GM19468 (cell line): ENCODE results near the gene SFRP2.

ENCODE experiments used
- ATAC-seq: cut with Tn5 transposase; IDR thresholded peaks from one replicate; pipeline ENCODE4 v1.9.1; 2021; ENCODE audit warnings: mild to moderate bottlenecking, moderate library complexity, moderate number of reproducible peaks; ENCODE audit not compliant: unreplicated experiment; ENCODE audit errors: extremely low read depth

The SFRP2 gene

DNA sequence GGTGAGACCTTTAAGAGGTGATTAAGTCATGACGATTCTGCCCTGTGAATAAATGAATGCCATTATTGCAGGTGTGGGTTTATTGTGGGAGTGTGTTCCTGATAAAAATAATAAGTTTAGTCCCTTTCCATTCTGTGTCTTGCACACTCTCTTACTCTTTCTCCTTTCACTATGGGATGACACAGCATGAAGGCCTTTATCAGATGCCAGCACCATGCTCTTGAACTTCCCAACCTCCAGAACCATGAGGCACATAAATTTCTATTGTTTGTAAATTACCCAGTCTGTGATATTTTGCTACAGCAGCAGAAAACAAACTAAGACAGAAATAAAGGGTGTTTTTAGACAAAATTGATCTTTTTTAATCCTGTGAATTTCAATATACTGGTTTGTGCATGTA, 10.5 kb downstream of the SFRP2 start:
- no peak for ATAC-seq

DNA sequence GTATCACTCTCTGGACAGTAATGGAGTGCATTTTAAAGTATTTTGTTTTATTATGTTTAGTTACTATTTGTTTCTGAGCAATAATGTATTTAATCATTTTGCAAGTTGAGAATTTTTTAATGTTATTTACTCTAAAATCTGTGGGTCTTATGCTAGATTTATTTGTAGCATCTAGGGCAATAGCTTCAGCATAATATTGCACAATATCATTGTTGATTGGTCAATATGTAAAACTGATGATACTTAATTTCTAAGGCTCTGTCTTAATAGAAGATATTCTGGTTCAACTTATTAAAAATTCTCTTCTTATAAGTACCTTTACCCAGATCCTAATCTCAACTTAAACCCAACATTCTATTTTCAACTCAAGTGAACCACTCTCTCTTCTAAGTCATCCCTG, 11.5 kb downstream of the SFRP2 start:
- ATAC-seq: no peak

DNA sequence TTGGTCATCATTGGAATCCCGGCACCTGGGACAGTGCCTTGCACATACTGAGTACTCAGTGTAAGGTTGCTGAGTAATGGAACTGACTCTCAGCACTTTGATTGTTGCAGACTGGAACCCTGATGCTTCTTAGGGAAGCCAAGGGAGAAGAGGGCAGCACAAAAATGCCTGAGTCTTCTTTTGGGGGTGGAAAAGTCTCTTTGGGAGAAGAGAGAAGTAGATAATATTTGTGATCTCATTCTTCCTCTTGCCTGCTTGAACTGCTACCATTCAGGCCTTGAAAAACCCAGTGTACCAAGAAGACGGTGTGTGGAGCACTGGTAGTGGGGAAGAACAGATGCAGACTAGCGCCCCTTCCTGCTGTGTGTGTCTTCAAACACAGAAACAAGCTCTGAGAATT, 12.3 kb downstream of the SFRP2 start:
- no peak for ATAC-seq

DNA sequence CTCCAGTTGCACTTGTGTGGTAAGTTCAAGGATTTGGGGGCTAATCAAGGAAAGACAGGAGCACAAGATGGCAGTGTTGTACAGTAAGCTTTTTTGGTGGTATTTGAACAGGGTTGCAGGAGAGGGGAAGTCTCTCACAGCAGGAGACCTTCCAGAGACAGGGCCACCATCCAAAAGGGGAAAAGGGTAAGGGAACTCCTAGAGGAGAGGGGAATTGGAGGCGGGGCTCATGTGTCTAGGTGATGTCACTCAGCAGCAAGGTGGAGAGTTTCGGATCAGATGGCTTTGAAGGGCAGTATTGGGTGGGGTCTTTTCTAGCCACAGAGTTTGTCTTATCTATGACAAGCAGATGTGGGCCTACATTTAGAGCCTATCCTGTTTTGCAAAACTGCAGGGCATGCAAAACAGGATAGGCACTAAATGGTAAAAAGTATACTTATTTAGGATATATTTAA, 15.6 kb downstream of the SFRP2 start:
- ATAC-seq: no peak

DNA sequence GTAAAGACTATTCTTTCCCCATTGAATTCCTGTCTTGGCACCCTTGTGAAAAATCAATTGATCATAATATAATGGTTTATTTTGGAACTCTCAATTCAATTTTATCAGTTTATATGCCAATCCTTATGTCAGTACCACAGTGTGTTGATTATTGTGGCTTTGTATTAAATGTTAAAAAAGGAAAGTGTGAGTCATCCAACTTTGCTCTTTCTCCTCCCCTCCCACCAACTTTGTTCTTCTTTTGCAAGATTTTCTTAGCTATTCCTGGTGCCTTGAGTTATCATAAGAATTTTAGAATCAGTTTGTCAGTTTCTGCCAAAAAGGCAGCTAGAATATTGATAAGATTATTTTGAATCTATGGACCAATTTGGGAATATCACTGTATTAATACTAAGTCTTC, 17.8 kb downstream of the SFRP2 start:
- ATAC-seq: no peak

DNA sequence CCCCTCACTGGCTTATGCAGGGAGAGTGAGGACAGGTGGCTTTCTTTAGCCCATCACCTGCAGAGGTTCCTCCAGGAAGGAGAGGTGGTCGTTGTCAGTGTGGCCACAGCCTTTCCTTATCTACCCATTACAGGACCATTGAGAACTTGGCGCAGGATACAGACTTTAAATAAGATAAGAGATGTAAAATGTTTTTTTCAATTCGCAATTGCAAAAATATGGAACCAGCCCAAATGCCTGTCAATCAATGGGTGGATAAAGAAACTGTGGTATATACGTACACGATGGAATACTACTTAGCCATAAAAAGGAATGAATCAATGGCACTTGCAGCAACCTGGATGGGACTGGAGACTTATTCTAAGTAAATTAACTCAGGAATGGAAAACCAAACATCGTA, 22.1 kb downstream of the SFRP2 start:
- ATAC-seq: no peak

DNA sequence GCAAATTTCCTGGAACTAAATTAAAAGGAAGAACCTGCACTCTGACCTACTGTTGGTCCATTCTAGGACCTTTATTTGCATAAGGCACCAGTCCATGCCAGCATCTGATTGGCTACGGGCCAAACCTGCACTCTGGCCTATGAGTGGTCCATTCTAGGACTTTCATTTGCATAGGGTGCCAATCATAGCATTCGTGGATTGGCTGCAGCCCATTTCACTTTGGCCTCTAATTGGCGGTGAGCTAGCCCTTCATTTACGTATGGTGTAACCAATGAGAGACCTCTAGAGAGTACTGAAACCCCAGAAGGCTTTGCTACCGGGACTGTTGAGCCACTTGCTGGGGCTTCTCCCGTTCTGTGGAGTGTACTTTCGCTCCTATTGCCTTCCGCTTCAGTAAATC, 23.0 kb downstream of the SFRP2 start:
- no peak for ATAC-seq

DNA sequence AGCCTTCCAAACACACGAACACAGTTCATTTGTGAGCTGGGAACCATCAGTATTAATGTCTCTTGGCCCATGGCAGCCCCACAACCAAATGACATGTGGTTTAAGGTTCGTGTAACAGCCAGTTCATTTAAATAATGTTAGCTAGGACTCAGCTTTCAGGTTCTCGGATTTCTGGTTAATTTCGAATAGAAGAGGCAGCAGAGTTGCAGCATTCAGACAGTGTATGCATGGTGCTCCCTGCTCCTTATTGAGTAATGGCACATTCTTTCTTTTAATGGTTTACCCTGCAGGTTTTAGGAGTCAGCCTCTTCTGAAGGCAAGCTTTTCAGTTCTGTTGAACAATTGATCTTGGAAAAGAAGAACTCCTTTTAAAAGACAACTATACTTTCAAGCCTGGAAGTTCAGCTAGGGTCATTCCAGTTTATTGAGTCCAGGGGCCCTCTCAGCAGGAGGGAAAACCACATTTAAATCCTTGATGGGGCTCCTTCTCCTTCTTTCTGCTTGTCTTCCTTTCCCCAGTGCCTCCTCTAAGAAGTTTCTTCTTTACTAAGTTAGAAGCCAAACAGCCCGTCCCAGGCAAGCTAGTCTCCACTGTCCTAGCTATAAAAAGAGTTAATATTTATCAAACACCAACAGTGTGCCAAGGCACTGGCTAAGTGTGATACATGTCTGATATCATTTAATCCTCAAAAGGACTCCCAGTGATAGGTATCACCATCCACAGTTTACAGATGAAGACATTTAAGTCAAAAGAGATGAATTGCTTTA, 24.1 kb downstream of the SFRP2 start:
- ATAC-seq: no peak

DNA sequence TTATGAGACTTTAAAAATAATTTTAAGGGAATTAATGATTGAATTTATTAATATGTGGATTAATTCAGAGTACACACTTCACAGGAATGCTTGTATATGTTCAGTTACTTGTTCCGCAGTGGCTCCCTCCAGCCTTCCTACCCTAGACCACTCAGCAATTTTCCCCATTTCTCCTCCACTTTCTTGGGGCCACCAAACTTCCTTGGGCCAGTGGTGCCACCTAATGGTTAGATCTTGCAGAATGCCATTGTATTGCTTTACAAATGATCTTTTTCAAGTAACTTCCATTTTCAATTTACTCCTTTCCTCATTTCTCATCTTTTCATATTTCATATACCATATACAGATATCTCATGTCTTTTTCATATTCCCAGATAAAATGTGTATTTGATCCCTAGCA, 25.5 kb downstream of the SFRP2 start:
- ATAC-seq: no peak

DNA sequence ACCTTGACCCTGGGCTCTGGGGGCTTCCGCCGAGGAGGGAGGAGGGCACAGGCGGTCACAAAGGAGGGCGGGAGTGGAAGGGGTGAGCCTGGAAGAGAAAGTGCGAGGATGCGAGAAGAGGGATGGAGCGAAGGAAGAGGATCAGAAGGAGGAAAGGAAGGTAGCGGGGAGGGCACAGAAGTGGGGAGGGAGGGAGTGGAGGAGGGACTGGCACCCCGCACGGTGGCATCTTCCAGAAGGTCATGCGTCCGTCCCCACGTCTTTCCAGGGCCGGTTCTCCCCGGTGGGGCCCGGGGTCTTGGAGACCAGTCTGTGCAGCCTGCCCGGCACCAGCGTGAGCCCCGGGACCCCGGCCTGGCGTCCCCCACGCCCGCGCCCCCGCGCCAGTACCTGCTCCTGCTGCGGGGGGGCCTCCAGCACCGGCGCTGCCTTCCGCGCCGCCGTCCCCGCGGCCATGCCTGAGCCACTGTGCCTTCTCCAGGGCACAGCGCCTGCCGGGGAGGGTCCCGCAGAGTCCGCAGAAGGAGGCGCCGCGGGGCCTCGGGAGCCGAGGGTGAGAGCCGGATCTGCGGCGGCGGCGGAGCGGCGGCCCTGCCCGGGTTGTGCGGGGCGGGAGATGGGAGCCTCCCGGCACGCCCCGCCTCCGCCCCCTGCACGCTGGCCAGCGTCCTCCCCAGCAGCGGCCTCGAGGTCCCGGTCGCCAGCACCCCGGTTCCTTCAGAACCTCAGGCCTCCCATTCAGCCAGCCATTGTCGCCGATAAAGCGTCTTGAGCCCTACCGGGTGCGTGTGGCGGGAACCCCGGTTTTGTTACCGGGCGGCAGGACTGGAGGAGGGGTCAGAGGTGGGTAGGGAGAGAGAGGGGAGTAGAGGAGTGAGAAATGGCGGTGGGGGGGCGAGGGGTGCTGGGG, 29.2 kb downstream of the SFRP2 start, which contains the start of gene RNF175:
TSS of gene RNF175 (minus strand) at position 618 of the 910 bp plus-strand sequence. CDS start at position 456, 162 bp downstream.
- ATAC-seq: no peak

DNA sequence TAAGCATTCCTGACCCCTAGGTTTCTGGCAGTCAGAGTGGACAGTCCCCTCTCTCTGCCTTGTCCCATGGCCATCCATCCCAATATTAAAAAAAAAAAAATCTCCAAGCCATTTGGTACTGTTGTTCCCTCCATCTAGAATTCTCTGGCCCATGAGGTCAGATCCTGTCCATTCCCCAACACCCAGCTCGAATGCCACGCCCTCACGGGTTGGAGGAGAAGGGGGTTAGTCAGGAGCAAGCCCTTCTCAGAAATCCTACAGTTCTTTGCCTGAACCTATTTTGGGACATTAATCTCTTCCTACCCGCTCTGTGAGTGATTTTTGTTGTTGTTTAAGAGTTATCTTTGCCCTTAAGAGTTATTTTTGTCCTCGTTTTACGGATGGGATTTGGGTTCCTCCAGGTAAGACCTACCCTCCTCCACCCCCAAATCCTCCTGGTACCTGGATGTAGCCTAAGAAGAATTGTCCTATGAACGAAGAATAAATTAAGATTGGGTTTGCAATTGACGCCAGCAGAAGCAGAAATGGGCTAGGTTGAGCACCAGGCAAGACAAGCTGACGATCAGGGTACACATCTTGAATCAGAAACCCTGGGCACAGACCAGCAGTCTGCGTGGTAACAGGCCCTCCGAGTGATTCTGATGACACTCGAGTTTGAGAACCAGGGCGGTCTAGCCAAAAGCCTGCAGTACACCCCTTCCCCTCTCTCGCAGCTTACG, 30.0 kb downstream of the SFRP2 start:
- ATAC-seq: no peak

DNA sequence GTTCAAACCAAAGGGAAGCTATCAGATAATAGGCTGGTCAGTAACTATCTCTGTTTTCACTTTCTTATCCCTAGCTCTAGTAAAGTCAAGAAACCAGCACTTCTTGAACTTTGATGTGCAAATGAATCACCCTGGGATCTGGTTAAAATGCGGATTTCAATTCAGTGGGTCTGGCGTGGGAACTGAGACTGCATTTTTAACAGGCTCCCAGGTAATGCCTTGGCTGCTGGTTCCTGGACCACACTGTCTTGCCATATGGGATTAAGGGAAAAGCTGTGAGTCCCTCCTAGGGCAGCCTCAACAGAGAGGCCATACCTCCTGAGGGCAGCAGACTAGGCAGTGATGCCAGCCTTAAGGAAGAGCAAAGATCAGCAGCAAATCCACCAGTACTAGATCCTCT, 30.7 kb downstream of the SFRP2 start:
- ATAC-seq: no peak

DNA sequence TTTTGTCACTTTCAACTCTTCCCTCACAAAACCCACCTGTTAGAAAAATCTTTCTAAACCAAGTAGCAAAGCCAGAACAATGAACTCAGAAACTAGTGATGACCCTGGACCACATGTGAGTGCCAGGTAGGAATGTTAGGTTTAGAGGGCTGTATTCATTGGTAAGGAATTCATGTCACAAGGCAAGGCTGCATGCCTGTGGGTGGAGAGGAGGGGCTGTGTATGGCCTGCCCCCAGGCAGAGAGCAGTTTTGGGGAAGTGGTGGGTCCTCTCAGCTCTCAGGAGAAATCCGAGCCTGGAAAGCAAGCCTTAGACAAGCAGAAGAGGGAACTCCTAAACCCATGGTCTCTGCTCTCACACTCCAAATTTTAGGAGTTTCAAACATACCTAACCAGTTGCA, 31.5 kb downstream of the SFRP2 start:
- no peak for ATAC-seq

DNA sequence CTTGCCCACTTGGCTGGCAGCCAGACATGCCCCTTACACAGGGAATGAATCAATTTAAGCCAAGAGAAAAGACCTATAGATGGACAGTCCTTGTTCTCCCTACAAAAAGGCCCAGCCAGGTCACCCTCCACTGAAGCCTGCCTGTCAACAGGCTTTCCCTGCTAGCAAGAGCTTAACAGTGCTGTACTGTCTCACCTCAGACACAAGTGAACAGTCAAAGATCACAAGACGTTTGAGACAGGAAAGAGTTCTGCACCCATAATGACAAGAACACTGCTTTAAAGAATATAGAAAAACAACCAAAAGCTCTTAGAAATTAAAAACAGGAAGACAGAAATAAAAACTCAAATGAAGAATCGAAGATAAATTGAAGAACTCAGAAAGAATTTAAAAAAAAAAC, 33.7 kb downstream of the SFRP2 start:
- no peak for ATAC-seq

DNA sequence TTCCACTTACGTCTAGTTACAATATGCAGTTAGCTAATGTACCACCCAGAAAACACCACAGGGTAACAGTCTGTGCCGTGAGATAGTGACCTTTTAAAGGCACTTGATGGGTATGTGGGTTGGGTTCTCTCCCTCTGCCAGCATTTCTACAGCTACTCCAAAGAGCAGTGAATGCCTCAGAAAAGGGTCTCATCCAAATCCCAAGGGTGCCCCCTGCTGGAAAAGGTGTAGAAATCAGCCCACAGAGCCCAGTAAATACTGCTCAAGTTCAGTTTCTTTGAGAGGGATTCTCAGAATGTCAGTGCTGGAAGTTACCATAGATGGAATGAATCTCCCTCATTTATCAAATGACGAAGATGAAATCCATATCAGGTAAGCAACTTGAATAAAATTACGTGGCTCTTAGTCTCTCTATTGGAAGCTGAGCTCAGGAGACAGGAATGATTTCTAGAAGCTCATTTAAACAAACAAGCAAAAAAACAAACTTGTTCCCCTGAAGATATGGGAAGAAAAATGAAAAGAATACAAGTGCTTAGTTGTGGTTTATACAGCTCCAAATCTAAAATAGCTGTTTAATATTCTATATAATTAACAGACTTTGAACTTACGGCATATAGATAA, 38.6 kb downstream of the SFRP2 start:
- ATAC-seq: no peak

DNA sequence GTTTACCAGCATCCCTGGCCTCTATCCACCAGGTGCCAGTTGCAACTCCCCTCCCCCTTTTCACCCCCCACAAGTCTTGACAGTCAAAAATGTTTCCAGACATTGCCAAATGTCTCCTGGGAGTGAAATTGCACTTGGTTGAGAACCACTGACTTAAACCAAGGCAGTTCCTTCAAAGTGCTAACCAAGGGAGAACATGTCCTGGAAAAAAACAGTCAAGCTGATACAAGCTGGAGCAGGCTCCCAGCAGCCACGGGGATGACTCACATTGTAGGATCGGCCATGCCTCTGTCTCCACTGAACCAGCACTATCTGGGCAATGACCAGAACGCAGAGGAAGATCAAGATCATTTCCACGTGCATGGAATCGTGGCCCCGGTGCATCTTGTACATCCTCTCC, 40.5 kb downstream of the SFRP2 start:
- ATAC-seq: no peak

DNA sequence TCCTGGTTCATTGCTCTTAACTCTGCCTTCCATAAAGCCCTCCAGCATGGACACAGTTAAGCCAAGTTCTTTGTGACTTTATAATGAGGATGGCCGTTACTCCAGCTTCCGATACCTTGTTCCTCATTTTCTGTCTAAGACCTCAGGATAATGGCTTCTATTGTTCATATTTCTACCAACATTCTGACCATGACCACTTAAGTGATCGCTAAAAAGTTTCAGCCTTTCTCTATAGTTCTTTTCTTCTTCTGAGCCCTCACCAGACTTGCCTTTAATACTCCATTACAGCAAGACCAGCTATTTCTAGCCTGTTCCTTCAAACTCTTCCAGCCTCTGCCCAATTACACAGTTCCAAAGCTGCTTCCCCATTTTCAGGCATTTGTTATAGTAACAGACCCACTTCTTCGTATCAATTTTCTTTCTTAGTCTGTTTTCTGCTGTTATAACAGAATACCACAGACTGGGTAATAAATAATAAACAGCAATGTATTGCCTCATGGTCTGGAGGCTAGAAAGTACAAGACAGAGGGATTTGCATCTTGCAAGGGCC, 41.4 kb downstream of the SFRP2 start:
- no peak for ATAC-seq

DNA sequence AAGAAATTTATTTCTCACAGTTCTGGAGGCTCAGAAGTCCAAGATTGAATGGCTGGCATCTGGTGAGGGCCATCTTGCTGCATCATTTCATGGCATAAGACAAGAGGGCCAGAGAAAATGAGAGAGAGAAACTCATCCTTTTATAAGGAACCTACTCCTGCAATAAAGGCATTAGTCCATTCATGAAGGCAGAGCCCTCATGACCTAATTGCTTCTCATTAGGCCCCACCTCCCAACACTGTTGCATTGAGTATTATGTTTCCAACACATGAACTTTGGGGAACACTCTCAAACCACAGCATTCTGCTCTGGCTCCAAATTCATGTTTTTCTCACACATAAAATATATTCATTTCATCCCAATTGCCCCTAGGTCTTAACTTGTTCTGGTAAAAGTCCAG, 43.2 kb downstream of the SFRP2 start:
- no peak for ATAC-seq

DNA sequence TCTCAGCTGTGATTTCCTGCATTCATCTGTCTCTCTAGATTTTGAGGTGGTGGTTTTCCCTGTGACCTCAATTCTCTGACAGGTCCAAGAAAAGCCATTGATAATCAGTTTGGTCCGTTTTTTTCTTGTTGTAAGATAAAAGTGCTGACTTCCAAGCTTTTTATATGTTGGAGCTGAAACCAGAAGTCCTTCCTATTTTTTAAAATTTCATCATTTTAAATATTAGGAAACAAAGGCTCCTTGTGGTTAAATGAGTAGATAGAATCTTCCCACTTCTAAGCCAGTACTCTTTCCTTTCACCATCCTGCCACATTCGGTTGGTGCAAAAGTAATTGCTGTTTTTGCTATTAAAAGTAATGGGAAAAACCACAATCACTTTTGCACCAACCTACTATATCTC, 47.3 kb downstream of the SFRP2 start:
- no peak for ATAC-seq

DNA sequence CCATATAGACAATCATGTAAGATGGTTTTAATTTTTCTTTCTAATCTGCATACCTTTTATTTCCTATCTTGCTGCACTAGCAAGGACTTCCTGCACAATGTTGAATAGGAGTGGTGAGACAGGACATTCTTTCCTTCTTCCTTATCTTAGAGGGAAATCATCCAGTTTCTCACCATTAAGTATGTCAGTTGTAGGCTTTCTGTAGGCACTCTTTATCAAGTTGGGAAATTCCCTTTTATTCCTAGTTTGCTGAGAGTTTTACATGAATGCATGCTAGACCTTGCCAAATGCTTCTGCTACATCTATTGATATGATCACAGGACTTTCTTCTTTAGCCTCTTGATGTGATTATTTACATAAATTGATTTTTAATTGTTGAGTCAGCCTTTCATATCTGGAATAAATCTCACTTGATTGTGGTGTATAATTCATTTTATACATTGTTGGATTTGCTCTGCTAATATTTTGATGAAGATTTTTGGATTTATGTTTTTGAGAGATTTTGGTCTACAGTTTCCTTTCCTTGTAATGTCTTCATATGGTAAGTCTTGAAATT, 52.9 kb downstream of the SFRP2 start:
- no peak for ATAC-seq
